Fibroblast of lung (primary cell): Measurements from ENCODE around the gene ZNF385D. TPM values are rescaled to one million over a fixed set of nuclear protein-coding genes. Genes with fewer than 3 reads are reported as not detected.

Experiments
- DNase-seq, 2 donors: peaks; one replicate each; pipeline versions ENCODE4 v3.0.0 to v3.0.0-alpha.2; 2010; ENCODE audit warnings: low read depth in 2 of 2
- H2AFZ ChIP-seq: 2 replicates; pipeline ENCODE4 v1.5.1; 2012; ENCODE audit warnings: low read length, control low read depth, inconsistent platforms
- H3K27ac ChIP-seq: 2 replicates; pipeline ENCODE4 v1.5.1; 2011; ENCODE audit warnings: low read length, control low read depth; ENCODE audit not compliant: insufficient read depth
- H3K27me3 ChIP-seq: 2 replicates; pipeline ENCODE4 v1.5.1; 2011; ENCODE audit warnings: mild to moderate bottlenecking, low read length; ENCODE audit not compliant: control insufficient read depth, insufficient read depth
- H3K36me3 ChIP-seq: 2 replicates; pipeline ENCODE4 v1.5.1; 2011; ENCODE audit warnings: low read length; ENCODE audit not compliant: control insufficient read depth, insufficient read depth
- H3K4me1 ChIP-seq: 2 replicates; pipeline ENCODE4 v1.5.1; 2011; ENCODE audit warnings: low read length; ENCODE audit not compliant: control insufficient read depth, insufficient read depth; ENCODE audit errors: extremely low read depth
- H3K4me2 ChIP-seq: 2 replicates; pipeline ENCODE4 v1.5.1; 2011; ENCODE audit warnings: low read length, control low read depth; ENCODE audit not compliant: insufficient read depth; ENCODE audit errors: extremely low read depth
- H3K4me3 ChIP-seq, 4 experiments: fragments of 200-600 bp in 1 of 4; sonication (generic) in 1 of 4; replicated peaks in 1 of 4; 2 replicates each; pipeline ENCODE4 v1.5.1; 2011 to 2016; ENCODE audit warnings: low read length in 4 of 4, low read depth in 3 of 4, mild to moderate bottlenecking in 3 of 4, control low read depth in 2 of 4, inconsistent platforms in 1 of 4, mixed read lengths in 1 of 4; ENCODE audit not compliant: insufficient read depth in 1 of 4; ENCODE audit errors: control extremely low read depth in 1 of 4
- H3K79me2 ChIP-seq: 2 replicates; pipeline ENCODE4 v1.5.1; 2012; ENCODE audit warnings: mild to moderate bottlenecking, low read length, inconsistent platforms; ENCODE audit not compliant: control insufficient read depth, insufficient read depth
- H3K9ac ChIP-seq: 2 replicates; pipeline ENCODE4 v1.5.1; 2011; ENCODE audit warnings: mild to moderate bottlenecking, low read length, control low read depth; ENCODE audit not compliant: insufficient read depth
- H3K9me3 ChIP-seq: 2 replicates; pipeline ENCODE4 v1.5.1; 2012; ENCODE audit warnings: low read depth, low read length; ENCODE audit not compliant: control insufficient read depth, insufficient read depth
- H4K20me1 ChIP-seq: 2 replicates; pipeline ENCODE4 v1.5.1; 2011; ENCODE audit warnings: low read length; ENCODE audit not compliant: control insufficient read depth, insufficient read depth; ENCODE audit errors: extremely low read depth
- CTCF ChIP-seq, 2 donors: IDR thresholded peaks in 1 of 2; conservative IDR thresholded peaks in 1 of 2; 1 replicate in 1 of 2; 2 replicates in 1 of 2; pipeline ENCODE4 v1.5.1; 2011 to 2012; ENCODE audit warnings: low read length in 2 of 2, control low read depth in 1 of 2, inconsistent platforms in 1 of 2, low read depth in 1 of 2, mild to moderate bottlenecking in 1 of 2
- EZH2 ChIP-seq: IDR thresholded peaks from 2 replicates; pipeline ENCODE4 v1.5.1; 2012; ENCODE audit warnings: low read length, control low read depth, mild to moderate bottlenecking; ENCODE audit errors: missing control alignments
- polyA plus RNA-seq, 2 donors: library from polyadenylated mRNA; depleted of rRNA in 1 of 2; stranded (reverse) in 1 of 2; unstranded in 1 of 2; fragments of >200 nt; gene quantifications; 2 replicates each; pipeline ENCODE4 v1.2.1, GENCODE V29; 2011 to 2012; ENCODE audit warnings: missing spikeins in 1 of 2
- total RNA-seq: library from RNA; depleted of rRNA; stranded (reverse); fragments of >200 nt; gene quantifications from 2 replicates; pipeline ENCODE4 v1.2.1, GENCODE V29; 2014

Gene ZNF385D
- total and polyA plus RNA-seq, 2 donors (not counting 1 experiment from before 2014, with no cell fraction given): 0.83 to 1.9 TPM

GRCh38 chr3:21705769-21706168 is 45.2 kb downstream of the ZNF385D start:
- H3K27me3 ChIP-seq: no peaks in the 10 kb centered on the region
- no peak overlapping the region for H3K27ac ChIP-seq
- no peak overlapping the region for H2AFZ ChIP-seq
- H3K4me1 ChIP-seq: peaks cover 2% of the 10 kb centered on the region
- H3K4me3 ChIP-seq: no peak overlapping the region
- peak; percentile 75 to 90 for DNase-seq
- no peaks in the 10 kb centered on the region for H3K9me3 ChIP-seq
- no peaks in the 10 kb centered on the region for H3K36me3 ChIP-seq
- TF ChIP-seq EZH2 (no peak), CTCF (conservative IDR thresholded peaks at IDR 0.05 in 1 of 2, IDR thresholded peaks at IDR 0.05 in 1 of 2; ENCODE audit: low read depth in 1 of 2, low read length in 2 of 2) (no peak)
- H3K4me2 ChIP-seq: peak overlapping the region; percentile 18
- H3K79me2 ChIP-seq: no peaks in the 10 kb centered on the region
- H4K20me1 ChIP-seq: no peaks in the 10 kb centered on the region
- no peak overlapping the region for H3K9ac ChIP-seq

- Histone ChIP-seq H3K79me2 (no peaks in the 10 kb centered on the region), H3K27ac (no peak overlapping the region), H2AFZ (no peak overlapping the region), H4K20me1 (no peaks in the 10 kb centered on the region), H3K36me3 (no peaks in the 10 kb centered on the region), H3K27me3 (no peaks in the 10 kb centered on the region), H3K9ac (no peak overlapping the region), H3K4me2 (no peak overlapping the region), H3K4me3 (no peak overlapping the region), H3K4me1 (peaks cover 2% of the 10 kb centered on the region), H3K9me3 (no peaks in the 10 kb centered on the region)
- DNase-seq: peak in 1 of 2 donors; percentile 37
- no peak for TF ChIP-seq EZH2
Measured at GRCh38 chr3:21704796-21705195, 46.2 kb downstream of the ZNF385D start.

- Histone ChIP-seq H3K27me3 (no peaks in the 10 kb centered on the region), H3K36me3 (no peaks in the 10 kb centered on the region), H3K79me2 (no peaks in the 10 kb centered on the region), H3K9ac (no peak overlapping the region), H2AFZ (no peak overlapping the region), H3K27ac (no peak overlapping the region), H3K4me3 (no peak overlapping the region), H3K4me1 (peaks cover 2% of the 10 kb centered on the region), H4K20me1 (no peaks in the 10 kb centered on the region), H3K9me3 (no peaks in the 10 kb centered on the region), H3K4me2 (no peak overlapping the region)
- no peak for TF ChIP-seq CTCF (conservative IDR thresholded peaks at IDR 0.05 in 1 of 2, IDR thresholded peaks at IDR 0.05 in 1 of 2; ENCODE audit: low read depth in 1 of 2, low read length in 2 of 2)
- peak in 1 of 2 donors; percentile 8 for DNase-seq
Measured at GRCh38 chr3:21703291-21703690, 47.7 kb downstream of the ZNF385D start.
